ENCODE results near the gene RPL38.

- TF ChIP-seq CTCF (IDR thresholded peaks at IDR 0.05; ENCODE audit: insufficient read depth, low read depth, low read length) (no peak), EZH2 (IDR thresholded peaks at IDR 0.05; ENCODE audit: insufficient read depth, low read length) (no peak)
These were observed 27.4 kb downstream of the RPL38 start for GRCh38 chr17:74230896-74231295.
